Right cardiac atrium (tissue), 5 donors: ENCODE results near the gene ZCCHC2. TPM values are rescaled to one million over a fixed set of nuclear protein-coding genes. Genes with fewer than 3 reads are reported as not detected.

ENCODE experiments used
- ATAC-seq, 2 donors: fragments of 200-7000 bp; cut with Tn5 transposase; one replicate each; pipeline versions ENCODE4 v1.8.0 to v1.9.1; 2020; ENCODE audit warnings: moderate library complexity in 2 of 2, mild to moderate bottlenecking in 1 of 2
- DNase-seq, 3 donors: peaks; one replicate each; pipeline ENCODE4 v3.0.0-alpha.2; 2020
- H3K27ac ChIP-seq: one replicate; pipeline ENCODE4 v1.5.1; 2013; ENCODE audit warnings: mild to moderate bottlenecking, low read length, control low read depth, moderate library complexity
- H3K27me3 ChIP-seq: one replicate; pipeline ENCODE4 v1.6.1; 2013; ENCODE audit not compliant: control insufficient read depth, insufficient read depth
- H3K4me1 ChIP-seq: one replicate; pipeline ENCODE4 v1.6.1; 2013; ENCODE audit warnings: low read length; ENCODE audit not compliant: control insufficient read depth, insufficient read depth
- H3K4me3 ChIP-seq: one replicate; pipeline ENCODE4 v1.5.1; 2013; ENCODE audit warnings: low read length, control low read depth
- H3K9me3 ChIP-seq: one replicate; pipeline ENCODE4 v1.6.1; 2013; ENCODE audit warnings: low read length; ENCODE audit not compliant: control insufficient read depth
- WGBS: extraction: QIAGEN DNeasy Blood & Tissue Kit; methylation state at CpG from one replicate; pipeline ENCODE4 v1.1.7; 2013; 5-methylcytosine and 5-hydroxymethylcytosine counted together
- intact Hi-C, 4 donors: fragments of 100-400 bp; cut with DNase I; formaldehyde crosslinking; loops; one replicate each; pipeline versions ENCODE4 v1.11.0 to v1.14.0; 2022 to 2023
- polyA plus RNA-seq: library from polyadenylated mRNA; stranded (reverse); fragments of 200-250 nt; gene quantifications from one replicate; pipeline ENCODE4 v1.2.3, GENCODE V29; 2013
- total RNA-seq, 4 donors: library from RNA; stranded (reverse); fragmentation: NEBNext Ultra II Directional; extraction: Animal tissue kit (Norgen Biotek cat#: 25700); gene quantifications; one replicate each; pipeline ENCODE4 v1.2.1, GENCODE V29; 2021
- donor health status: healthy with polysubstance abuse.
- donor health status: DM: no; HTN: yes; CAD: no.
- donor health status: DM: no; HTN: no; CAD: no.
- donor health status: DM: no; HTN: yes; CAD: no; lungs with severe emphysema.
- donor health status: DM: yes; HTN: yes; CAD: no.

ZCCHC2 gene
- total and polyA plus RNA-seq, 5 donors, result 5.4 to 21.7 (median 16.2) TPM

DNA sequence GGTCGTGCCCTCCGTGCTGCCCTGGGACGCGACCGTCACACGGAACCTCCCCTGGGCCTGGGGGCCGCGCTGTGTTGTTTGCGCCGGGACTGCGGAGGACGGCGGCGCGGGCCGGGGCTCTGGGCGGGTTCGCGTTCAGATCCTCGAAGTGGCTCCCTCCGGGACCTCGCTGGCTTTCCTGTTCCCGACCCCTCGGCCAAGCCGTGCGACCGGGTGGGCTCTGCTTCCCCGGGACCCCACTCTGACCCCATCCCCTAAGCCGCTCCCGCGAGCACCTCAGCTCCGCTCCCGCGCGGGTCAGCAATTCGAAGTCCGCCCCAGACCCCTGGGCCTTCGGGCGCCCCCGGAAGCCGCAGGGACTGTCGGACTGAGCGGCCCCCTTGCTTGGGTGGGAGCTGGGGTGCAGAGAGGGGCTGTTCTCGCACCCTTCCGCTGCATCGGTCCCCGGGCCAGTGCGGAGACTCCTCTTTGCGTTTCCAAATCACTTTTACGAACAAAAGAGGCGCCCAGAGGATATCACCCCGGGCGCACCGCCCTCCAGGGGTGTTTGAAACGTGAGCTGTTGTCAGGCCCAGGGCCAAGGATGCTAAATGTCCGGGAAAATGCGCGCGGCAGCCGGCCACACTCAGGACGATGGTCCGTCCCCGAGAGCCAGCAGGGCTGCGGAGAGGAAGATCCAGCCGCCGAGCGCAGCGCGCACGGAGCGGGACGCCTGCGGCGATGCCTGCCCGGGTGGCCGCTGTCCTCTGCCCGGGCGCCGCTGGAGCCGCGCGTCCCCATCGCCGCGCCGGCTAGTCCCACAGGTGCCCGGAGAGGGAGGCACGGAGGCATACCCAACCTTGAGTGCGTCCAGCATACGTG lies 73.5 kb downstream of the ZCCHC2 start:
- Histone ChIP-seq H3K9me3 (no peaks in the 10 kb centered on the region), H3K4me3 (peak overlapping the region; percentile 42), H3K4me1 (no peaks in the 10 kb centered on the region), H3K27me3 (no peaks in the 10 kb centered on the region), H3K27ac (no peak overlapping the region)
- DNase-seq, result peak in 1 of 3 donors; percentile 61
- peak; percentile 43 to 70 for ATAC-seq
- intact Hi-C loops, result loop anchor here in 1 of 4 donors (10.0 kb wide), 1 partner anchor 108 kb away; no protein-coding TSS in a partner anchor
- 4% methylated on average over 90 of the region's 90 CpGs for WGBS

GRCh38 chr18:62601871-62602270 lies 79.0 kb downstream of the ZCCHC2 start:
- no peaks in the 10 kb centered on the region for H3K4me1 ChIP-seq
- no peak for ATAC-seq
- no peak overlapping the region for H3K27ac ChIP-seq
- no peak overlapping the region for H3K4me3 ChIP-seq
- intact Hi-C loops, result no loop called here
- no peaks in the 10 kb centered on the region for H3K27me3 ChIP-seq
- DNase-seq, result no peak
- 78% methylated on average over 8 of the region's 8 CpGs for WGBS
- H3K9me3 ChIP-seq, result no peaks in the 10 kb centered on the region

DNA sequence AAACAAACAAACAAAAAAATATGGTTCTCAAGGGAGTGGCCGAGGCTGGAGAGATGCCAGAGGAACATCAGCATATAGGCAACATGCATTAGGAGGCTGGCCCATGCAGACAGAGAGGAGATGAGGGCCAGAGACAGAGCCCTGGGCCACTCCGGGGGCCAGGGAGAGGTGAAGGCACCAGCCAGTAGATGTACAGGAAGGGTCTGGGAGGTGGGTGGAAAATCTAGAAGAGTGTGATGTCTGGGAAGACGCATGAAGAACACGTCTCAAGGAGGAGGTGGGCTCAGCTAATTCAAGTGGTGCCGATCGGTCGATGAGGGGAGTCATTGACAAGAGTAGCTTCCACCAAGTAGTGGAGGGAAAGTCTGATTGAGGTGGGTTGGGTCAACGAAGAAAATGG lies 79.9 kb downstream of the ZCCHC2 start:
- WGBS, result 95% methylated on average over 8 of the region's 8 CpGs
- Histone ChIP-seq H3K4me3 (no peak overlapping the region), H3K27me3 (no peaks in the 10 kb centered on the region), H3K4me1 (no peaks in the 10 kb centered on the region), H3K9me3 (no peaks in the 10 kb centered on the region), H3K27ac (no peak overlapping the region)
- intact Hi-C loops, result no loop called here
- DNase-seq (no peak), ATAC-seq (no peak)

GRCh38 chr18:62603211-62603610 lies 80.4 kb downstream of the ZCCHC2 start:
- Histone ChIP-seq H3K9me3 (no peaks in the 10 kb centered on the region), H3K27ac (no peak overlapping the region), H3K27me3 (no peaks in the 10 kb centered on the region), H3K4me3 (no peak overlapping the region), H3K4me1 (no peaks in the 10 kb centered on the region)
- 89% methylated on average over 6 of the region's 6 CpGs for WGBS
- ATAC-seq (no peak), DNase-seq (no peak)
- intact Hi-C loops, result no loop called here

GRCh38 chr18:62603979-62604378 lies 81.2 kb downstream of the ZCCHC2 start:
- no peak overlapping the region for H3K27ac ChIP-seq

DNA sequence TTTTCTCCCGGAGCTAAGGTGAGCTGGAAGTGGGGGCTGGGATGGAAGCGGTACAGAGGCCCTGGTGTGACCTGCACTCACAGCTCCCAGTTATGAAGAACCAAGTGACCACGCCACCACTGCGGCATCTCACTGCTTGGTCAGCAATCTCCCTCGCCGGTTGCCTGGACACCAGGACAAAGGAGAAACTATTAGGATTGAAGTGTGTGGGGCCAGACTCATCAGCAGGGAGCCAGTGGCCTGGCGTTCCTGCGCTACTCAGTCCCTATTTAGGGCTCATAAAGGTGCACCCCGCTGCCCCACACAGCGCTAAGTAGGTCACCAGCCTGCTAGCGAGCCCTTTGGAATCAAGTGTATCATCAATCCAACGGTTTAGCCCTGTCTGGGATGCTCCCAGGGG lies 82.9 kb downstream of the ZCCHC2 start:
- DNase-seq (no peak), ATAC-seq (no peak)
- intact Hi-C loops, result no loop called here
- Histone ChIP-seq H3K4me1 (no peaks in the 10 kb centered on the region), H3K27ac (no peak overlapping the region), H3K4me3 (no peak overlapping the region), H3K27me3 (no peaks in the 10 kb centered on the region), H3K9me3 (no peaks in the 10 kb centered on the region)
- 90% methylated on average over 12 of the region's 12 CpGs for WGBS

More at GRCh38 chr18:62603979-62604378, 81.2 kb downstream of the ZCCHC2 start:
- WGBS, result 74% methylated on average over 13 of the region's 13 CpGs
- ATAC-seq (no peak), DNase-seq (no peak)
- Histone ChIP-seq H3K4me3 (no peak overlapping the region), H3K27me3 (no peaks in the 10 kb centered on the region), H3K9me3 (no peaks in the 10 kb centered on the region), H3K4me1 (no peaks in the 10 kb centered on the region)
- intact Hi-C loops, result no loop called here

GRCh38 chr18:62606106-62606505 lies 83.3 kb downstream of the ZCCHC2 start:
- intact Hi-C loops, result no loop called here
- WGBS, result 83% methylated on average over 3 of the region's 3 CpGs
- H3K4me1 ChIP-seq, result no peaks in the 10 kb centered on the region
- no peaks in the 10 kb centered on the region for H3K27me3 ChIP-seq
- H3K9me3 ChIP-seq, result no peaks in the 10 kb centered on the region
- no peak overlapping the region for H3K4me3 ChIP-seq
- DNase-seq (no peak), ATAC-seq (no peak)
- H3K27ac ChIP-seq, result no peak overlapping the region

DNA sequence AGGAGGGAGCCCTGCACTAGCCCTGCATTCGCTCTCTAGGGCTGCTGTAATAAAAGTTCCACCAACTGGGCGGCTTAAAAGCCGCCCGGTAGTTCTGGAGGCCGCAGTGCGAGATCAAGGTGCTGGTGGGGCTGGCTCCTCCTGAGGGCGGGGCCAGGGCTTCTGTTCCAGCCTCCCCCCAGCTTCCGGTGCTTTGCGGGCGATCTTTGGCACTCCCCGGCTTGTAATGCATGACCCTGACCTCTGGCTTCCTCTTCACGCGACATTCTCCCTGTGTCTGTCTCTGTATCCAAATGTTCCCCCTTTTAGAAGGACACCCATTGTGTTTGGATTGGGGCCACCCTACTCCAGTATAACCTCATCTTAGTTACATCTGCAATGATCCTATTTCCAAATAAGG lies 84.5 kb downstream of the ZCCHC2 start:
- Histone ChIP-seq H3K27ac (no peak overlapping the region), H3K4me3 (no peak overlapping the region), H3K9me3 (no peaks in the 10 kb centered on the region), H3K4me1 (no peaks in the 10 kb centered on the region), H3K27me3 (no peaks in the 10 kb centered on the region)
- intact Hi-C loops, result no loop called here
- DNase-seq (no peak), ATAC-seq (no peak)
- WGBS, result 80% methylated on average over 13 of the region's 13 CpGs

DNA sequence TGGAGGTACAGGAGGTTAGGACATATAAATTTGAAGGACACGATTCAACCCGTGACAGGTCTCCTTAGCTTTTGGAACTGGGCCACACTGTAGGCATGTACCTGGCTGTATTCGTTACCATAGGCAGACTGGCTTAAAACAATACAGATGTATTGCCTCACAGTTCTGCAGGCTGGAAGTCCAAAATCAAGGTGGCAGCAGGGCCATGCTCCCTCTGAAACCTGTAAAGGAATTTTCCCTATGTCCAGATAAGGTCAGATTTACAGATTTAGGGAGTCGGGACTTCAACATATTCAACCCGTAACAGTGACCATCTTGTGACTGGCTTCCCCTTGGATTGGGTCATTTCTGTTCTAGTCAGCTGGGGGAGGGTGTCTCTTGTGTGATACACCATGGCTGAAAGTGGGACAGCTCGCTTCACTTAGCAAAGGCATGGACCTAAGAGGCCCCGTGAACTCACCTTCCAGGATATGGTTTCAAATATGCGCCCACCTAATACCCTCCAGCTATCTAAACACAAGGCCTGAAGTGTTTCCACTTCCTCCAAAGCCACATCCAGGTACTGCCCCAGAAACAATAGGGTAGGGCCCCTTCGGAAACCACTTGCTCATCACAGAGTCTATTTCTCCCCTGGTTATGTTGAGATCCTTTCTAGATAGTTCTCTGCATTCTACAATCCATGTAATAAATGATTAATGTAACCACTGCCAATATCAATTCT lies 85.0 kb downstream of the ZCCHC2 start:
- DNase-seq (no peak), ATAC-seq (no peak)
- H3K27me3 ChIP-seq, result no peaks in the 10 kb centered on the region
- H3K9me3 ChIP-seq, result no peaks in the 10 kb centered on the region
- WGBS, result 98% methylated on average over 9 of the region's 9 CpGs
- H3K4me3 ChIP-seq, result no peak overlapping the region
- intact Hi-C loops, result no loop called here
- no peak overlapping the region for H3K27ac ChIP-seq
- H3K4me1 ChIP-seq, result no peaks in the 10 kb centered on the region

- intact Hi-C loops, result no loop called here
- no peak for DNase-seq
- Histone ChIP-seq H3K9me3 (no peaks in the 10 kb centered on the region), H3K4me3 (no peak overlapping the region), H3K27ac (no peak overlapping the region), H3K27me3 (no peaks in the 10 kb centered on the region), H3K4me1 (no peaks in the 10 kb centered on the region)
- WGBS, result 88% methylated on average over 2 of the region's 2 CpGs
- no peak for ATAC-seq
Observed at GRCh38 chr18:62609764-62610163, 86.9 kb downstream of the ZCCHC2 start.

- no peak for DNase-seq
- intact Hi-C loops, result no loop called here
Observed at GRCh38 chr18:62610351-62610700, 87.5 kb downstream of the ZCCHC2 start.

More at GRCh38 chr18:62610351-62610700, 87.5 kb downstream of the ZCCHC2 start:
- no peaks in the 10 kb centered on the region for H3K9me3 ChIP-seq
- no peak for ATAC-seq
- no peak overlapping the region for H3K4me3 ChIP-seq
- 52% methylated on average over 3 of the region's 3 CpGs for WGBS
- no peaks in the 10 kb centered on the region for H3K27me3 ChIP-seq
- no peaks in the 10 kb centered on the region for H3K4me1 ChIP-seq
- H3K27ac ChIP-seq, result no peak overlapping the region
